ENCODE results near the gene FOXA1.

The FOXA1 gene

GRCh38 chr14:37589715-37590427, 5.2 kb downstream of the FOXA1 start:
- DNase-seq (ENCODE audit: low spot score) = no peak

- no peak for DNase-seq (ENCODE audit: low spot score)
Observed at GRCh38 chr14:37588956-37589714, 5.9 kb downstream of the FOXA1 start.

DNA sequence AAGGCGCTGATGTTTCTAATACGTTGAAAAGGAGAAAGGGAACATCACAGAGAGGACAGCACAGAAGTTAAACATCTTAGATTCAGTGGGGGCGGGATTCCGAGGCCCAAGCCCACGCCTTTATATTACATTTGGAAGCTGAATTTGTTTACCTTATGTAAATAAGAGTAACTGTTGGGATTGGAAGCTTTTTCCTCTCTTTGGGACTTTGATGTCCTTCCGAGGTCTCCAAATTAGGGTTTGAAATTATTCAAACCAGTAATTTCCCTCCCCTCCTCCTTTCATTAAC, 6.4 kb downstream of the FOXA1 start:
- no peak for DNase-seq (ENCODE audit: low spot score)

GRCh38 chr14:37587881-37588666, 7.0 kb downstream of the FOXA1 start:
- DNase-seq (ENCODE audit: low spot score) = no peak

DNA sequence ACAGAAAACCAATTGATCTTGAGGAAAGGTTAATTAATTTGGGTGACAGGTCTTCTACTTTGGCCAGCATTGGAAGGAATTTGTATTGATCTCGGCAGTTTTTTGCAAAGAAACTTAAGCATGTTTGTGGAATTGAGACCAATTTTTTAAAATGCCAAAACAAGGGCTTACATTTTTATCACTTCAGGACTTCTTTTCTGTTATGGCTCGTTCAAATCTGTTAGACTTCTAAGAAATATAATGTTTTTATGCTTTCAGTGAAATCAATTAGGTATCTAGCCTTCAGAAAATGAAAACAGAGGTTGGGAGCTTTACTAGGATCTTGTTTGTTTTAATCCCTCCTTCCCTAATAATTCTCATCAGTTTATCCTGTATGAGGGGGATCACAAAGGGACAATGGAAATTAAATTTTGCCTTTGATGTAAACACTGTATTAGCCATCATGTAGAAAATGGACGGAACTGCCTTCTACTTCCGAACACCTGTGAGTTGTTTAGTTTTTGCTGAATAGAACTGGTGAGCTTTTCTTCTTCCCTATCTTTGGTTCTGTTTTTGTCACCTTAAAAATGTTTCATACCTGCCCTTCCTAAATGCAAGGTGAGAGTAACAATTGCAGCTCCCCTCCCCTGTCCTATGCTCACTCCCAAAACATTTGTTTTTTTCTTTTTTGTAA, 7.8 kb downstream of the FOXA1 start:
- DNase-seq (ENCODE audit: low spot score) = no peak

DNA sequence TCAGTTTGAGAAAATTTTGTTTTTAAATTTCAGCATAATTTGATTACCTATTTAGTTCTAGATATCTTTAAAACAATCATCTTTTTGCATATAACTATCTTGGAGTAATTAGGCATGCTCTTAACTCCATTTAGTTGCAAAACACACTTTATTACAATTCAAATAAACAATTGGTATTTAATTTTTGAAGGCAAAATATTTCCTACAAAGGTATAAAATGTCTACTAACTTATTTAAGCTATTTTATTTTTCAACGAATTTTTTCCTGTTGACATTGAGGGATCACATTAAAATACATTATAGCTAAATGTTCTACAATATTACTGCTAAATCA, 8.3 kb downstream of the FOXA1 start:
- DNase-seq (ENCODE audit: low spot score) = no peak

GRCh38 chr14:37585971-37586796, 8.9 kb downstream of the FOXA1 start:
- DNase-seq (ENCODE audit: low spot score) = no peak

DNA sequence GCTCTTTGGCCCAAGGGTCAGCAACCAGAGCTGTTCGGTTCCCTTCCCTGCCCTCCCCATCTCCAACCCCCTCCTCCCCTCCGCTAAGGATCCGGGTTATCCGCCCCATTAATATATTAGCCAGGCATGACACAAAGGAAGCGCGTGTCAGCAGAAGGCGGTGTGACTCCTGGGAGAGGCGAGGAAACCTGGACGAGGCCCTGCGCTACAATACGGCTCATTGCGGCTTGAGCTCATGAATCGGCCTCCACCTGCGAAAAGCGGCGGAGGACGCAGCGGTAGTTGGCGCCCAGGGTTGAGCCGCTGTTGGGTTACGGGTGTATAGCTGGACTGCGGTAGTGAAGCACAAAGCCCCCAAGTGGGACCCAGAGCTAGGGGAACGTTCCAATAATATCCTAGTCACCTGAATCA, 9.9 kb downstream of the FOXA1 start:
- no peak for DNase-seq (ENCODE audit: low spot score)

DNA sequence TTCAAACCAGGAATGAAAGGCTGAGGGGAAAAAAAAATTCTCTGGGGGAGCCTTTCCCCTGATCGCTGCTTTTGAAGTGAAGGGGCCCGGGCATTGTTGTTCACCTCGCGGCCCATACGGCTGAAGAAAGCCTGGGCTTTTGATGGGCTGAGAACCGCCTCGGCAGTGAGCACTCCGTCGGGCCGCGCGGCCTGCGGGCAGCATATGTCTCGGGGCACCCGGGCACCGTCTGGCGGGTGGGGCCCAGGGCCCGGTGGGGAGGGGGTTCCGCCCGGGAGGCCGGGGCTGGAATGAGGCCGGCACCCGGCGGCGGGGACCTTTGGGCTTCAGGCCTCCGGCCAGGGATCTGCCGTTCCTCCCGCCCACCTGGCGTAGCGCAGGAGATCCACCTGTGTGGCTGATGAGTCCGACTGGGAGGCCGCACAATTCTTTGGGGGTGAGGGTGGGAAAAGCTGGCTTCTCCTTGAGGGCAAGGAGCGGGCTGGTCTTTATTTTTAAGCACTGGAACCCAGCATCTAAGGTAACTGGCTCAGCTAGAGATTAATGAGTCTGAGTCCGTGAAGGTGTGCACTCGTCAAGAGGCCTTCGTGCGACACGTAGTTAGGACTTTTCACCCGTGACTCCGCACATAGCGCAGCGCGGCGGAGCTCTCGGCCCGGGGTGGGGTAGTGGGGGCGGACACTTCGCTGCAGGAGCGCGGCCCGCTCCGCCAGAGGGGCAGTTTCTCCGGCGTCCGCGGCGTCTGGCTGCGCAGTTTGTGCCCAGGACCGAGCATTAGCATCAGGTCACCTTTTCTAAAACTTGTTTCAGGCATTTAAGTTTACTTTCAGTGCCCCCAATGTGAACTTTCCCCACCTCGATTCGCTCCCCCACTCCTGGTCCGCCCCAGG, 10.6 kb downstream of the FOXA1 start:
- DNase-seq (ENCODE audit: low spot score) = no peak

- no peak for DNase-seq (ENCODE audit: low spot score)
Observed at GRCh38 chr14:37583358-37584210, 11.5 kb downstream of the FOXA1 start.

DNA sequence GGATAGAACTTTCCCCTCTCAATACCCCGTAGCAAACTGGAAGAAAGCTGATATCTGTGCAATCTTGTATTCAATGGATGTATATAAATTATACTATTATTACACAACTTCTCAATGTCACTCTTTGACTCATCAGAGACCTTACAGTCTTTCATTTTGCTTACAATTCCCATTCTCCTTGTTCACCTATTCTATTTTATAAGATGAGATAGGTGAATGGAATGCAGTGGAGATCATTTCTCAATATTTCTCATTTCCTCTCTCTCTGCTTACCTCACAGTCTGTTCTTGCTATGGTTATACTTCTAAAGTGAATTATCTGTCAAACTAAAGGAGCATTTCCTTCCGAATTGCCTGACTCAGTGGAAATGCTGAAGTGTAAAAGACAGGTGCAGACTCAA, 14.9 kb downstream of the FOXA1 start:
- no peak for DNase-seq (ENCODE audit: low spot score)

DNA sequence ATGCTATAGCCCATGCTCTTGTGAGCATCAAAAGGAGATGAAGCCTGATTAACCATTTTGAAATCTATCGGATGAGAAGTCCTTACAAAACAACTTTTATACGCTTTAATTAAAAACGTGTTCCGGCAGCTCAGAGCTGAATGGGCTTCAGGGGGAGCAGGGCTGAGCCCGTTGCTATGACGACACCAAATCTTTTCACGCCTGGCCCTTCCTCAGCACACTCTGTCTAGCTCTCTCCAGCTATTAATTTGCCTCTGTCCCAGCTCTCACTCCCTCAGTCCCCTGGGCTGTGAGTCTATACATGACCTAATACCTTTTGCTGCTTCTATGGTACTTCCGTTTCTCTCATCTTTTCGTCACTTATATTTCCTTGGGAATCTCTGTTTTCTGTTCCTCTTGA, 15.8 kb downstream of the FOXA1 start:
- DNase-seq (ENCODE audit: low spot score) = no peak

DNA sequence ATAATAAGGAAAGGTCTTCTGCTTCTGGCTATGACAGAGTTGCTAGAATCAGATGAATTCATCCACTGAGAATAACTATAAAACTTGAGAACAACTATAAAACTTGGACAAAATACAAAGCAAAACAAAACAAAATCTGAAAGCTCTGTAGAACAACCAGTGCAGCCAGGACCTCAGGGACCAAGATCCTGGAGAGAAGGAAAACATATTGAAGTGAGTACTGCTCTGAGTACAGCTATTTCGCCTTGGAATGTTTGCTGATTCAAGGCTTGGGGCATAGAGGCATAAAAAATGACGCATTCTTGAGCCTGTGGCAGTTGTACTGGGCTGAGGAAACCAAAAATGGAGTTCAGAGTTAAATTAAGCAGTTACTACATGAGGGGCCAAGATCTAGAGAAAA, 21.7 kb downstream of the FOXA1 start:
- no peak for DNase-seq (ENCODE audit: low spot score)

DNA sequence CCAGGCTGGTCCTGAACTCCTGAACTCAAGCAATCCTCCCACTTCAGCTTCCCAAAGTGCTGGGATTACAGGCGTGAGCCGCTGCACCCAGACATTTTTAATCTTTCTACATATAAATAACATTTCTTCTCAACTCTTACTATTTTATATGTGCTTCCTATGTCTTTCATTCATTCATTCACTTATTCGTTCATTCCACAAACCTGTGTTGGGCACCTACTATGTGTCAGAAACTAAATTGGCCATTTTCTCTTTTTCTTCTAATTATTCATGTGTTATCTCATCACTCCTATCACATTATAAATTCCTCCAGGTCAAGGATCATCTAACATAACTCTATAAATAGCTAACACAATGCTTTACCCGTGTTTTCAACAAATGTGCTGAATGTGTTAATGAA, 23.7 kb downstream of the FOXA1 start:
- DNase-seq (ENCODE audit: low spot score) = no peak

GRCh38 chr14:37569729-37570128, 25.3 kb downstream of the FOXA1 start:
- DNase-seq (ENCODE audit: low spot score) = no peak

DNA sequence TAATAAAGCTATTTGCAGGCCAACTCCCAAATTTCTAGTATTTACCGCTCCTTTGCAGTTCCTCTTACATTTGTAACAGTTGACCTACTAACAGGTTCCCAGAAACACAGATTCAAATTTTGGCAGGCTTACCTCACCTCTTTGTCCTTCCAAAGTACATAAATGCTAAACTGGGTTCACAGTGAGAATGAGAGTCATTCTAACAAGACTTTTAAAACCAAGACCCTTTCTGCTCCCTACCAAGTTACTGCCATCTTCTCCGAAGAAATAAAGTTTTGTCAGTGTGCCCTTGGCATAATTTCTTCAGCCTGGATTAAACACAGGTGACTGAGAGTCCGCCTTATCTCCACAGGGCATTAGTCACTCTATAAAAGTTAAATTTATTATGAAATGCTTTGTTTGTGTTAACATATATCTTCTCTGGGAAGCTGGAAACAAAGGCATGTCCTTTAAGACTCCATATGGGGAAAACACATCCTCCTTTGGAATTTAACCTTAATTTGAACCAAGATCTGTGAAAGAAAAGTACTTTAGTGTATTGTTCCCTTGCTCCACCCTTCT, 28.2 kb downstream of the FOXA1 start:
- peak; percentile 70 for DNase-seq (ENCODE audit: low spot score)

DNA sequence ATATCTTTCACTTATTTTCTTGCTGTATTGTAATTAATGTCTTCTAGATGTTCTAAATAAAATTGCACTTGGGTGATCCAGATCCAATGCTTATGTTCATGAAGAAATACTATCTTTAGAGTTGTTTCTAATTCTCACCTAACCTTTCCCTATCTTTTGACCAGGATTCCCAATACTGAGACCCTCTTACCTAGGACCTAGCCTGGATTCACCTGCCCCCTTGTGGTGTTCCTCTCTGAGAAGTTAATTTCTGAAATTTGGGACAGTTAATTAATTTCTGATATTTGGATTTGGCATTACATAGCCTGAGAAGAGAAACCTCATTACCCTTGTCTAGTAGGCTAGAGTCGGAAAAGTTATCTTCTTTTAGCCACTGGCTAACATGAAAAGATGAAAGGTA, 29.5 kb downstream of the FOXA1 start:
- no peak for DNase-seq (ENCODE audit: low spot score)

DNA sequence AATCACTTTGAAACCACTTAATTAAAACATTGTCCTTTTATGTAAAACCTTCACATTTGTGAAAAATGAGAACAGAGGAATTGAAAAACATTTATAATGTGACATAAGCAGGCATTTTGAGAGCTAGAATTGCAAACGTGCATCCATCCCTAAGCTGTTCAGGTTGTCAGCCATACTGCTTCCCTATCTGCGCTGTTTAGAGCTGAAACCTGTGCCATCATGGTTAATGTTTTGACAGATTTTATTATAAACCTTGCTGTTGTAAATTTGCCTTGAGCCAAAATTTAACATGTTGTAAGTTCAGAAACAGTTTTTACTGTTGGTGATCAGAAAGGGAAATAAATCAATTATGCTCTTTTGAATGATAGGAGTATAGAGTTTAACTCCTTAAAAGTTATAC, 31.9 kb downstream of the FOXA1 start:
- DNase-seq (ENCODE audit: low spot score) = no peak

DNA sequence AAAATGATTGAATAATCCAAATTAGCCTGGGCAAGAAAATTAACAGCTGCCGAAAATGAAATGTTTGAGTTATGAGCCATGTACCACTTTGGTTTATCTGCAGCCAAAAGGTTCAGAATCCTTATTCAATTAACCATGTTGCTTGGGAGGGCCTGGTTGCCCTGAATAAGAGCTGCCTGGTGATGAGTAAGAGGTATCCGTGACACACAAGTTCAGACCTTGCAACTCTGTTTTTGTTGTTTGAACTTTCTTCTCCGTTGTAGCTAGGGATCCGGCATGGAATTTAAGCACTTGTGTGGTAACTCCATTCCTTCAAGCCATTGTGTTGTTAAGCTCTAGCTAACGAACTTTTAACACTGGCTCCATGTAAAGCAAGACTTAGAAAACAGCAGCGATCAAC, 35.7 kb downstream of the FOXA1 start:
- DNase-seq (ENCODE audit: low spot score) = no peak

DNA sequence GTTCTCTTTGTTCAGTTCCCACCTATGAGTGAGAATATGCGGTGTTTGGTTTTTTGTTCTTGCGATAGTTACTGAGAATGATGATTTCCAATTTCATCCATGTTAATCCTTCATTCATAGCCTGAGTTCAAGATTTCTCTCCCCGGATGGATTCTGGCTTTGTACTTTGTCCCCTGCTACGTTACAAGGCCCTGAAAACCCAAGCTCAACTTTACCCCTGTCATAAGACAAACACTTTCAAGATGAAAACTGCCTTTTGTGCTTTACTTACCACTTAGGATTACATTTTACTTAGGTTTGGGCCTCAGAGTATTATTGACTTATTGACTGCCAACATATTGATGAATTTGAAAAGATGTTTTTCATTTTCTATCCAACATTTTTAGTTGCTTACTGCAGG, 36.3 kb downstream of the FOXA1 start:
- no peak for DNase-seq (ENCODE audit: low spot score)
